HUES6 (cell line): ENCODE data around the gene COL5A3.
A peak's percentile ranks its signal among the peaks of the same experiment; 100 is the strongest.
"Not testable (repeated sequence)": the region's sequence is repeated elsewhere in the genome, so short reads cannot be mapped to it uniquely, and the experiment has no call there.

Experiments used
- H3K27ac ChIP-seq: 2 replicates; pipeline ENCODE4 v1.7.0; 2013; ENCODE audit warnings: low read depth, mild to moderate bottlenecking, low read length, inconsistent platforms
- H3K27me3 ChIP-seq: 2 replicates; pipeline ENCODE4 v1.6.1; 2013; ENCODE audit warnings: low read length; ENCODE audit not compliant: control insufficient read depth, insufficient read depth
- H3K36me3 ChIP-seq: 2 replicates; pipeline ENCODE4 v1.6.1; 2013; ENCODE audit warnings: low read length; ENCODE audit not compliant: control insufficient read depth, insufficient read depth
- H3K4me1 ChIP-seq: 2 replicates; pipeline ENCODE4 v1.6.1; 2013; ENCODE audit warnings: low read length; ENCODE audit not compliant: control insufficient read depth, insufficient read depth
- H3K4me3 ChIP-seq: 2 replicates; pipeline ENCODE4 v1.5.1; 2013; ENCODE audit warnings: low read depth, low read length
- H3K9ac ChIP-seq: one replicate; pipeline ENCODE4 v1.6.1; 2013; ENCODE audit warnings: mild to moderate bottlenecking, low read length
- H3K9me3 ChIP-seq: 2 replicates; pipeline ENCODE4 v1.6.1; 2013; ENCODE audit warnings: low read depth, low read length; ENCODE audit not compliant: control insufficient read depth, insufficient read depth

The COL5A3 gene

DNA sequence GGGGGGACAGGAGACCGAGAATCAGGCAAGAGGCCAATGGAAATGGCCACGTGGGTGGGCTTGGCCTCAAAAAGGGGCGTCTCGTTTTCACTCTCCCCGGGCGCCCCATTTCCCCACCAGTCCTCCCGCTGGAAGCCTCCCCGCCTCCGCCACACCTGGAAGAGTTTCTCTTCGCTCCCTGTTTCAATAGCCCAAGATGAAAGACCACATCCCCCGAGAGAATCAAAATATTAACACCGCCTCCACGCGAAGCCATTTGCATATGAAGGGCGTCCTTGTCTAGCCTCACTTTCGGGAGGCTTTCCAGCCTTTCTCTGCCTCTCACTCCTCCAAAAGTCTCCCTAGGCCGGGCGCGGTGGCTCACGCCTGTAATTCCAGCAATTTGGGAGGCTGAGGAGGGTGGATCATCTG, 73.3 kb downstream of the COL5A3 start:
- Histone ChIP-seq H3K9me3 (peaks cover 5% of the 10 kb centered on the region), H3K36me3 (no peaks in the 10 kb centered on the region), H3K27me3 (peaks cover 12% of the 10 kb centered on the region; the same call in 1 of the 2 replicates), H3K9ac (peak overlapping the region; percentile 5), H3K4me1 (peaks cover 12% of the 10 kb centered on the region), H3K27ac (no peak overlapping the region), H3K4me3 (peak overlapping the region; percentile 58)

DNA sequence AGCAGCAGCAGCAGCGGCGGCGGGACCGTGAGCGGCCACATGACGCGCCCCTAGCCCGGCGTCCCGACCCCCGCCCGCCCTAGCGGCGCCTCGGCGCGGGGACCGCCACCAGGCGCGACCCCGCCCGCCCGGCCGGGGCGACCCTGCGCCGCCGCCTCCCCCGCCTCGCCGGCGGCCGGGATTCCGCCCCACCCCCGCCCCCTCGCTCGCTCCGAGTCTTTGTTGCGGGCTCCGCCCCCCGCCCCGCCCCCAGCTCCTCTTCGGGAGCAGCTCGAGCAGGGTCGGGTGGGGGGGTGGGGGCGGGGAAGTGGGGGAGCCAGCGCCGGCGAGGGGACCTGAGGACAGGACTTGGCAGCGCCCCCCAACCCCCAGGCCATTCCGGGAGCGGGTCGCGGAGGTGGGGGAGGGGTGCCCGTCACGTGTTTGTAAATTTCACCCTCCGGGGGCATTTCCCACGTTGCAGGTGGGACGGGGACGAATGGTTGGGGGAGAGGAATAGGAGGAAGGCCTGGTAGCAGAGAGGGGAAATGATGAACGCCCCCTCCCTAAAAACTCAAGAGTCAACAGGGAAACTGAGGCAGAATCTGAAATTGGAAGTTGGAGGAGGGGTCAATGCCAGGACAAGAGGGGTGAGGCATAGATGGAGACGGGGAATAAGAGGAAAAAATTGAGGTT, 73.8 kb downstream of the COL5A3 start, which contains the start of gene OLFM2:
TSS of gene OLFM2 (minus strand) at position 190 of the 675 bp plus-strand sequence. CDS start at position 41, 149 bp downstream.
- no peak within 1 kb of the TSS for H3K27ac ChIP-seq
- peak within 1 kb of the TSS; percentile 63 for H3K9ac ChIP-seq
- H3K9me3 ChIP-seq = no peaks in the 10 kb centered on the region
- peaks cover 12% of the 10 kb centered on the region; the same call in 1 of the 2 replicates for H3K27me3 ChIP-seq
- H3K4me3 ChIP-seq = peak within 1 kb of the TSS; percentile 89
- no peaks in the 10 kb centered on the region for H3K36me3 ChIP-seq
- peaks cover 12% of the 10 kb centered on the region for H3K4me1 ChIP-seq

DNA sequence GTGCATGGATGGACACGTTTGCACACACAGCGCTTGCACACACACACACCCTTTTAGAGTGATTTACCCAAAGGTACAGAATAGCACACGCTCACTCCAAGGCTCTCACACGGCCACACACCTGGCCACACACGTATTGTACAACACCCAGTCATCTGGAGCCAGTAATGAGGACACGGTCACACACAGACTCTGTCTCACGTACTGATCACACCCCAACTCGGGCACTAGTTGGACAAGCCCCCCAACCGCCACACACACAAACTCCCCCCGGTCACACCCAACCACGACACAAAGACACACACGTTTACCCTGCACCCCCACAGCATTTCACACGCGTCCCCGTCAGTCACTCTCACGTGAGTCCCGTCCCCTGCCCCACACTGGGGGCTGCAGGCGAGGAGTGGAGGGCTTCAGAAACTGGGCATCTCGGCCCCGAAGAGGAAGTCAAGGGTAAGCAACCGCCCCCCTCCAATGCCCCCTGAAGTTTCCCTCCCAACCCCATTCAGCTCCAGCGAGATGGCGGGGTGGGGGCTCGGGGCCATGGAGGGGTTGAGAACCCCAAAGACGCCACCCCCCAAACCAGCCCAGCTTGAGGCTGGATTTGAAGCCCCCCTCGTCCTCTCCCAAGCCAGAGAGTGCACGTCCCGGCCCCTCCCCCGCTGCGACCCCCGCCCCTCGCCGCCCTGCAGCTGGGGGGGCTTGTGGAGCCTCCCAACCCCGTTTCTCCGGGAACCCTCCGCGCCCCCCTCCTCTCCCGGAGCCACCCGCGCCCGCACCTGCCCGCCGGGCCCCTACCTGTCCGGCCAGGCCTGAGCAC, 74.6 kb downstream of the COL5A3 start:
- Histone ChIP-seq H3K27me3 (peaks cover 12% of the 10 kb centered on the region; the same call in 1 of the 2 replicates), H3K4me1 (peaks cover 12% of the 10 kb centered on the region), H3K4me3 (peak overlapping the region; percentile 89), H3K36me3 (no peaks in the 10 kb centered on the region), H3K9me3 (no peaks in the 10 kb centered on the region), H3K27ac (no peak overlapping the region), H3K9ac (peak overlapping the region; percentile 63)

DNA sequence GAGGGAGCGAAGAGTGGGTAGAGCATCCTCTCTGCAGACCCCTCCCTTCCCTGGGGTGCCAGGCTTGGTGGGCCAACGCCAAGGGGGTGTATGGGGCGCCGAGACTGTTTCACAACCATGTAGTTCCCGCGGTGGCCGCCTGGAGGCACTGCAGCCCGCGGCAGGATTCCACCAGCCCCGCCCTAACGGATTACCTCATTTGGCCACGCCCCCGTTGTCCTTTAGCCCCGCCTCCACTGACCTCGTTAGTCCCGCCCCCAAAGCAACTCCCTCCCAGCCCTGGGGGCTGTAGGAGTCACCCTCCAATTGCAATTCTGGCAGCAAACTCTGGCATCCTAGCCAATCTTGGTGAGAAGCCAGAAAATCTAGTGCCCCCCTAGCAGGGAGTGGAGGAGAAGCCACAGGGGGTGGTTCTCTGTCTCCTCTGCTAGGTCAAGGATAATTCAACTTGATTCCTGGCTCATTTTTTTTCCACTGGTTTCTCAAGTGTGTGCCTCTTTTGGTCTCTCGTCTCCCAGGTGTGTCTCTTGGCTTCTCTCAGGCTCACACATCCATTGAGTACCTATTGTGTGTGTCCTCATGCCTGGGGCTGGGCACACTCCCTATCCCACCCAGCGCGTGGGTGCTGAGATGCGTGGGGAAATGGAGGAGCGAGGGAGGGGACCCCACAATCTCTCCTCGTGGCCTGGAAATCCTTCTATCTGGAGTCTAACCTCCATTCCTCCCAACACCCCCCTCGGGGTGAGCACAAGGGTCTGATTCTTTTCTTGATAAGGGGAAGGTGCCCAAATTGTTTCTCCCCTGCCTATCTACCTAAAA, 76.0 kb downstream of the COL5A3 start:
- no peak overlapping the region for H3K27ac ChIP-seq

DNA sequence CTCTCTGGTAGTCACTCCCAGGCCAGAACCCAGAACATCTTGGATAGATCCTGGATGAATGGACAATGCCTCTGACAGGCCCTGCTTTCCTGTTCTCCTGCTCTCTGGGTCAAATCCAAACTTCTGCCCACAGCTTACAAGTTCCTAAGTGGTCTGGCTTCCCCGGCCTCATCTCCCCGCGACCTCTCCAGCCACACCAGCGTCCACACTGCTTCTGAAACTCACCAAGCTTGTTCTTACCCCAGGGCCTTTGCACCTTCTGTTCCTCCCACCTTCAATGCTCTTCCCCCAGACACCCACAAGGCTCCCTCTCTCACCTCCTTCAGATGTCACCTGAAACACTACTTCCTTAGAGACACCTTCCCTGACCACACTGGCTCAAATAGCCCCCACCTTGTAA, 77.5 kb downstream of the COL5A3 start:
- H3K4me3 ChIP-seq = no peak overlapping the region
- H3K27ac ChIP-seq = no peak overlapping the region
- H3K9me3 ChIP-seq = no peaks in the 10 kb centered on the region
- no peaks in the 10 kb centered on the region for H3K36me3 ChIP-seq
- peaks cover 12% of the 10 kb centered on the region for H3K4me1 ChIP-seq
- peaks cover 12% of the 10 kb centered on the region; the same call in 1 of the 2 replicates for H3K27me3 ChIP-seq
- no peak overlapping the region for H3K9ac ChIP-seq

More for the DNA sequence above, 76.0 kb downstream of the COL5A3 start:
- H3K9ac ChIP-seq = no peak overlapping the region
- H3K4me3 ChIP-seq = peak overlapping the region; percentile 89
- H3K27me3 ChIP-seq = peaks cover 12% of the 10 kb centered on the region; the same call in 1 of the 2 replicates
- H3K4me1 ChIP-seq = peaks cover 12% of the 10 kb centered on the region
- H3K9me3 ChIP-seq = no peaks in the 10 kb centered on the region
- H3K36me3 ChIP-seq = no peaks in the 10 kb centered on the region

DNA sequence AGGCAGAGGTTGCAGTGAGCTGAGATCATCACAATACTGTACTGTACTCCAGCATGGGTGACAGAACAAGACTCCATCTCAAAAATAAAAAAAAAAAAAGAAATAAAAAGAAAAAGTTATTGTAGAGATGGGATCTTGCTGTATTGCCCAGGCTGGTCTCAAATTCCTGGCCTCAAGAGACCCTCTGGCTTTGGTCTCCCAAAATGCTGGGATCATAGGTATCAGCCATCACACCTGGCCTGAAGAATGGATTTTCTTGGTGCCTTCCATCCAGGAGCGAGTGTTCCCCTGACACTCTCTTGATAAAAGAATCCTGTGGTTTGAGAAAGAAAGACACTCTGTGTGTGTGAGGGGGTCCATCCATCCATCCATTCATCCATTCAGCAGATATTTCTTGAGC, 78.7 kb downstream of the COL5A3 start:
- peaks cover 12% of the 10 kb centered on the region for H3K4me1 ChIP-seq
- H3K27me3 ChIP-seq = peaks cover 12% of the 10 kb centered on the region; the same call in 1 of the 2 replicates
- no peak overlapping the region for H3K9ac ChIP-seq
- no peaks in the 10 kb centered on the region for H3K36me3 ChIP-seq
- H3K4me3 ChIP-seq = no peak overlapping the region
- H3K9me3 ChIP-seq = no peaks in the 10 kb centered on the region
- no peak overlapping the region for H3K27ac ChIP-seq

DNA sequence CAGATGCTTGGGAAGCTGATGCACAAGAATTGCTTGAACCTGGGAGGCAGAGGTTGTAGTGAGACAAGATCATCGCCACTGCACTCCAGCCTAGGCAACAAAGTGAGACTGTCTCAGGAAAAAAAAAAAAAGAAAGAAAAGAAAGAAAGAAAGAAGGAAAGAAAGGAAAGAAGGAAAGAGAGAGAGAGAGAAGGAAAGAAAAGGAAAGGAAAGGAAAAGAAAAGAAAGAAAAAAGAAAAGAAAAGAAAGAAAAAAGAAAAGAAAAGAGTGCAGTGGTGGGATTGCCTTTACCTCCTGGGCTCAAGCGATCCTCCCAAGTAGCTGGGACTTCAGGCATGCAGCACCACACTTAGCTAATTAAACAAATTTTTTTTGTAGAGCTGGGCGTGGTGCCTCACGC, 86.9 kb downstream of the COL5A3 start:
- H3K9me3 ChIP-seq = no peaks in the 10 kb centered on the region
- H3K36me3 ChIP-seq = no peaks in the 10 kb centered on the region
- no peak overlapping the region for H3K27ac ChIP-seq
- no peak overlapping the region for H3K4me3 ChIP-seq
- no peak overlapping the region for H3K9ac ChIP-seq
- no peaks in the 10 kb centered on the region for H3K27me3 ChIP-seq
- H3K4me1 ChIP-seq = no peaks in the 10 kb centered on the region

DNA sequence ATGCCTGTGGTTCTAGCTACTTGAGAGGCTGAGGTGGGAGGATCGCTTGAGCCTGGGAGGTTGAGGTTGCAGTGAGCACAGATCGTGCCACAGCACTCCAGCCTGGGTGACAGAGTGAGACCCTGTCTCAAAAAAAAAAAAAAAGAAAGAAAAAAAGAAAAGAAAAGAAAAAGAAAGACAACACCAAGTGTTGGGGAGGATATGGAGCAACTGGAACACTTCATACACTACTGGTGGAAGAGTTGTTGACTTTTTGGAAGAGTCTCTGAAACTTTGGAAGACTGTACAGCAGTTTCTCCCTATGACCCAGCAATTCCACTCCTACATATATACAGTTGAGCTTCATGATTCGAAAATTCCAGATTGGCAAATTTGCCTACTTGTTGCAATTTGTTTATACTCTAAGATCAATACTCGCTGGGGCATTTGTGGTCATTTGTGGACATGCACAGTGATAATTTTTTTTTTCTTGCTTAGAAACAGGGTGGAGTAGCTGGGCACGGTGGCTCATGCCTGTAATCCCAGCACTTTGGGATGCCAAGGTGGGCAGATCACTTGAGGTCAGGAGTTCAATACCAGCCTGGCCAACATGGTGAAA, 87.4 kb downstream of the COL5A3 start:
- H3K36me3 ChIP-seq, H3K27me3 ChIP-seq, H3K9ac ChIP-seq, H3K4me1 ChIP-seq, H3K27ac ChIP-seq, H3K9me3 ChIP-seq, H3K4me3 ChIP-seq: not testable (repeated sequence)

DNA sequence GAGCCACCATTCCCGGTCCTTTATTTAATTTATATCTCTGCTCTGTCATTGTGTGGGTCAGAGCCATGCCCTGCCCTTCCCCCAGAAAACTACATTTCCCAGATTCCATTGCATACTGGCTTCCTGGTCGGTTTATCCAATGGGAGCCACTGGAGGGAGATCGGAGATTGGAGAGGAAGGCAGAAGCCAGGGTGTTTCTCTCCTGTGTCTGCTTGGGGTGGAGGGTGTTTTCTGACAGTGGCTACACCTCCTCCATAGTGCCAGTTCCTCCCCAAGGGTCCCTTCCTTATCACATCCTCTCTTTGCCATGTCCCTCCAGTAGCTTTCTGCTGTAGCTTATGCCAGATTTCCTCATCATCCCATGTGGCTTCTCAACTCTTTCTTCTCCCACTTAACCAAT, 93.0 kb downstream of the COL5A3 start:
- H3K4me1 ChIP-seq = peaks cover 18% of the 10 kb centered on the region
- no peak overlapping the region for H3K4me3 ChIP-seq
- H3K9me3 ChIP-seq = no peaks in the 10 kb centered on the region
- no peak overlapping the region for H3K9ac ChIP-seq
- H3K27ac ChIP-seq = no peak overlapping the region
- no peaks in the 10 kb centered on the region for H3K36me3 ChIP-seq
- peaks cover 11% of the 10 kb centered on the region for H3K27me3 ChIP-seq

DNA sequence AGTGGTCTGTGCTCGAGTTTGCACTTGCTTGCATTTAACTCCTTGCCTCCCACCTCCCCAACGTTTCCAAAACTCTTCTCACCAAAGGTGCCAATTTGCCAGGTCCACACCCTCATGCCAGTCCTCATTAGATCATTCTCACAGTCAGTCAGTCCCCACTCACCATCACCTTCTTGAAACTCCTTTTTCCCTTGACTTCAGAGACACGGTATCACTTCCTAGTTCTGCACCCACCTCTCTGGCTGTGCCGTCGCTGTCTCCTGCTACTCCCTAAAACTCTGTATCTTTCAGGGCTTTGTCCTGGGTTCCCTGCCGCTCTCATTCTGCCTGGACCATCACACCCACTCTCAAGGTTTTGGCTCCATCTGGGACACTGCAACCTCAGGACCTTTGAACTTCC, 93.6 kb downstream of the COL5A3 start:
- Histone ChIP-seq H3K4me3 (no peak overlapping the region), H3K9ac (no peak overlapping the region), H3K9me3 (no peaks in the 10 kb centered on the region), H3K27me3 (peaks cover 17% of the 10 kb centered on the region), H3K36me3 (no peaks in the 10 kb centered on the region), H3K27ac (no peak overlapping the region), H3K4me1 (peaks cover 22% of the 10 kb centered on the region)
